HG03469 (cell line): ENCODE data around the gene CAMTA1.
"Not testable (repeated sequence)": the region's sequence is repeated elsewhere in the genome, so short reads cannot be mapped to it uniquely, and the experiment has no call there.

ENCODE experiments used
- ATAC-seq: cut with Tn5 transposase; IDR thresholded peaks from one replicate; pipeline ENCODE4 v1.9.1; 2021; ENCODE audit warnings: mild to moderate bottlenecking, moderate library complexity, moderate number of reproducible peaks; ENCODE audit not compliant: unreplicated experiment

The CAMTA1 gene

DNA sequence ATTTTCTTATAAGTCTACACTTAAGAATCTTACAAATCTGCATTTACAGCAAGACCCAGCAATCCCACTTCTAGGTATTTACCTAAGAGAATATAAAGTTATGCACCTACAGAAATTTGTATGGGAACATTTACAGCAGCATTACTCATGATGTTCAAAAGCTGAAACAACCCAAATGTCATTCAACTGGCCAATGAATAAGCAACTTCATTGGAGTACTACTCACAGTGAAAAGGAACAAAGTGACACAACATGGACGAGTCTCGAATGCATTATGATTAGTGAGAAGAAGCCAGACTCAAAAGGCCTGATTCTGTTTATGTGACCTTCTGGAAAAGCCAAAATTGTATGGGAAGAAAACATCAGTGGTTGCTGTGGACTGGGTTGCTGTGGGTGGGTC is 116.9 kb downstream of the CAMTA1 start:
- ATAC-seq, result no peak

- no peak for ATAC-seq
Measured at GRCh38 chr1:6904476-6905170, 119.4 kb downstream of the CAMTA1 start.

GRCh38 chr1:6905331-6905730 is 120.1 kb downstream of the CAMTA1 start:
- ATAC-seq, result no peak

DNA sequence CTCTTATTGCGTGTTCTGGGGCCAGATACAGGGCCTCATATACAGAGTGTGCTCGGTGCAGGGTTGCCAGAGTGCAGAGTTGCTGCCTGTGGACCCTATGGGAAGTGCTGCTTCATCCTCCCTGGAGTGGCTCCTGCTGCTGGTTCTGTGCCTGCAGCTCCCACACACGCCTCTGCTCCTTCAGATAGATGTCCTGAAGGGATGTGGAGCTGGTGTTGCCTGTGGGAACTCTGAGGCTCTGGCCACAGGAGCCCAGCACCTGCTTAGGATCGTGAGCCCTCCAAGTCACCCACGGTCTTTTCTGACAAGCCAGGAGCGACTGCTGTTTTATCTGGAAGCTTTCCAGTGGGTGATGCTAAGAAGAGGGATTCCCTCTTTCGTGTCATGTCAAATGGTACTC is 120.5 kb downstream of the CAMTA1 start:
- ATAC-seq, result no peak

- ATAC-seq, result no peak
Measured at GRCh38 chr1:6906783-6907182, 121.5 kb downstream of the CAMTA1 start.

DNA sequence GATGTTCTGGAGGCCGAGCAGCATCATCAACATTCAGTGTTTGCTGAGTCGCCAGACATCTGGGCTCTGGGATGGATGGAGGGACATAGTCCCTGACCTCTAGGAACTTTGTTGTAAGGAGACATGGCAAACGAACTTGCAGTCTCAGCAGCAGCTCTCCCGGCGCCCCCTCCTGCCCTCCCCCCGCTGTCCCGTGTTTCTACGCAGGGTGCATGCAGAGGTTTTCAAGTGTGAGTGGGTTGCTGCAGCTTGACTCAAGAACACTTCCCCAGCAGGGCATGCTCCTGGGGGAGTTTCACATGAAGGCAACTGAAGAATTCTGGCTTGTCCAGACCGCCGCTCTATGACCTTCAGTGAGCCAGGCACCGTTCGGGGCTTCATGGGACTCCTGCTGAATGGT is 121.9 kb downstream of the CAMTA1 start:
- no peak for ATAC-seq

DNA sequence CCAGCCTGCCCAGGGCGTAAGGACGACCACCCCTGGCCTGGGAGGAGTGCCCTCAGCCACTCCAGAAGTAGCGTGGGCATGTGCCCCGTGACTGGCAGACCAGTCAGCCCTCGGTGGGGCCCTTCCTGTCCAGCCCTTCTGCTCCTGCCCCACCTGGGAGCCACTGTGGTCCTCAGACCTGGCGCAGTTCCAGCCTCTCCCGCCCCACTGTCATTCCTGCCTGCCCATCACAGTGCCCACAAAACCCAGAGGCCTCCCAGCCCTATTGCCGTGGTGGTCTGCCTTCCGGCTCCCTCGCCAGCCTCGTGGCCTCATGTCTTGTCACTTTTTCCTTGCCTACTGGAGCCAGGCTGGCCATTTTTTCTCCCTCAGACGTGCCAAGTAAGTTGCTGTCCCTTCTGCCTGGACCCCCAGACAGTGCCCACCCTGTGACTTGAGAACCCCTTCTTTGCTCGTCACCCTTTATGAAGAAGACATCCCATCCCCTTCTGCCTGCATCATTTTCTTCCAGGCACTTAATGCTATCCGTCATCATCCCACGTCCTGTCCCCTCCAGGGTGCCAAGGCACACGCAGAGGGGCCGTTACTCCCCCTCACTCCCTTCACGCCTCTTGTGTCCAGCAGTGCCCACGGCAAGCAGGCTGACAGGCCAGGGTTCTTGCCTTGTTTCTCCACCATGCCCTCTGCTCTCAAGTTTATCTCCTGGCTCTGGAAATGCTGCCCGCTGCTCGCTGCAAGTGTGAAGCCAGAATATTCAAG is 122.6 kb downstream of the CAMTA1 start:
- no peak for ATAC-seq

- ATAC-seq, result no peak
Measured at GRCh38 chr1:6909401-6909800, 124.1 kb downstream of the CAMTA1 start.

GRCh38 chr1:6909857-6910256 is 124.6 kb downstream of the CAMTA1 start:
- no peak for ATAC-seq

DNA sequence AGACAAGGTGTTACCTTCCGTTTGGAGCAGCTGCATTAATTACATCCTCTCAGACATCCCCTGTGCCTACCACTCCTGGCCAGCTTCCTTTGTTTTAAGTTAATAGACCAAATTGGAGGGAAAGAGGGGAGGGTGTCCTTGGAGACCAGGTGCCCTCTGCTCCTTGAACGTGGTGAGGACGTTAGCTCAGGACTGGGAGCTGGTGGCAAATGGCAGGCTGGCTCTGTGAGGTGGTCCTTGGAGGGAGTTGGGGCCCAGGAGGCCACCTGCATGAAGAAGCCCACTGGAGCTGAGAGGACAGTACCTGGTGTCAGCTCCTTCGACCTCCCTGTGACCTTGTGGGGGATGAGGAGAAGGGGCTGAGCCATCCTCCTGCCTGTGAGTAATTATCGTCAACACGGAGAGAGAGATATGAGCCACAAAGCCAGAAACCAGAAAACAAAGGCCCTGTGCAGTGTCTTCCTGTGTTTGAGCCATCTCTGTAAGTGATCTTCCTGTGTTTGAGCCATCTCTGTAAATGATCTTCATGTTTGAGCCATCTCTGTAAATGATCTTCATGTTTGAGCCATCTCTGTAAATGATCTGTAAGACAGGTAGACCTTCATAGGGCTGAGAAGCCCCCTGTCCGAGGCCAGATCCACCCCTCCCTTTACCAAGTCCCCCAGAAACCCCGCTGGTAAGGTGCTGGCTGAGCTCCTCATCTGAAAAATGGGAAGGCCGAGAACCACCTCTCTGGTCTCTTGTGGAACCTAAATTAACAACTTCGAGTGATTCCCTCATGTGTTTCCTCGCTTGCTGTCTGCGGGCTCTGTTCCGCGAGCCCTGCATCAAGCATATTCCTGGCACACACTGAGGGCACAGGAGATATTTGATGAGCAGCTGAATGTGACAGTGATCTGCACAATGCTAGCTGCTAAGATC is 126.0 kb downstream of the CAMTA1 start:
- ATAC-seq, result no peak

- no peak for ATAC-seq
Measured at GRCh38 chr1:6911974-6912373, 126.7 kb downstream of the CAMTA1 start.

GRCh38 chr1:6912518-6912917 is 127.3 kb downstream of the CAMTA1 start:
- ATAC-seq, result no peak

DNA sequence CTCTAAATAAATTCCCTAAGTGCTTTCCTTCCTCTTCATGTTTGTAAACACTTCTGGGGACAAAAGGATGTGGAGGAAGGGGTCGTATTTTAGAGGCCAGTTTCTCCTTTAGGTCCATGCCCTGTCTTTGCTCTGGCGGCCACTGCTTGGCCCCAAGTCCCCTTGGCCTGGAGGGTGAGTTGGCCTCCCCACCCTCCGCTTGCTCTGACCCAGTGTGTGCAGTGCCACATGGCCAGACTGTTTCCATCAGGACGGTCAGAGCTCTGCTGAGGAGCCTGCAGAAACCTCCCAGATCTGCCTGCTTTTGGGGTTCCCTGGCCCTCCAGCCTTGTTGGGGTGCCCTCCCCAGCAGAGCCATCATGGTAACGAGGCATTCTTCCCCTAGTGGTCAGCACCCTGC is 127.8 kb downstream of the CAMTA1 start:
- no peak for ATAC-seq

- ATAC-seq, result no peak
Measured at GRCh38 chr1:6914706-6915105, 129.5 kb downstream of the CAMTA1 start.

- ATAC-seq, result no peak
Measured at GRCh38 chr1:6915999-6916565, 130.8 kb downstream of the CAMTA1 start.

- ATAC-seq, result no peak
Measured at GRCh38 chr1:6917067-6917466, 131.8 kb downstream of the CAMTA1 start.

DNA sequence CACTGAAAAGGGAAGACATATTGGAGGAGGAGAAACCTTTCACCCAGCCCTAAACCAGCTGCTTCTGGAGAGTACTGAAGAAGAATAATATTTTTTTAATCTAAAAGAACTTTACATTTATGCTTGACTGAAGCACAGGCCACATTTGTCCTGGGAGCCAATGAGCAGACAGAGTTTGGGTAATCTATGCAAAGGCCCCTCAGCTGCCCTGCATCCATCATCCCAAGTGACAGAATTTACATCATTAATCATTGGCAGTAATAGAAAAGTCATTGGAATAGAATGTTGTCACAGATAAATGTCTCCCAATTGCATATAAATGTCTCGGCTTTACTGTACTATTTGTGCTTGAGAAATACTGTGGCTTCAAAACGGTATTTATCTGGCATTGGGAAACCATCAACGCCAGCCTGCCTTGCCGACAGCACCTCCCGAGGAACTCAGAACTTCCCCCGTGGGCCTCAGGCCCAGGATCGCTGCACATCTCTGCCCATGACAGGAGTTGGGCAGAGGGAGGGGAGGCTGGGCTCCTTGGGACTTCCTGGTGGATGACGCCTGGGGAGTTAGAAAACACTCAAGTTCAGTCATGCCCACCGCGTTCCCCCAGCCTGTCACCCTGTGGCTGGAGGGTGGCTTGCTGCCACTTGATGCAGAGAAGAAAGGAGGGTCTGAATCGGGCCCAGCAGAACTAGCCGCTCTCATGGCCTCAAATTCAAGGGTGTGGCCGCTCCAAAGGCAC is 133.1 kb downstream of the CAMTA1 start:
- no peak for ATAC-seq

DNA sequence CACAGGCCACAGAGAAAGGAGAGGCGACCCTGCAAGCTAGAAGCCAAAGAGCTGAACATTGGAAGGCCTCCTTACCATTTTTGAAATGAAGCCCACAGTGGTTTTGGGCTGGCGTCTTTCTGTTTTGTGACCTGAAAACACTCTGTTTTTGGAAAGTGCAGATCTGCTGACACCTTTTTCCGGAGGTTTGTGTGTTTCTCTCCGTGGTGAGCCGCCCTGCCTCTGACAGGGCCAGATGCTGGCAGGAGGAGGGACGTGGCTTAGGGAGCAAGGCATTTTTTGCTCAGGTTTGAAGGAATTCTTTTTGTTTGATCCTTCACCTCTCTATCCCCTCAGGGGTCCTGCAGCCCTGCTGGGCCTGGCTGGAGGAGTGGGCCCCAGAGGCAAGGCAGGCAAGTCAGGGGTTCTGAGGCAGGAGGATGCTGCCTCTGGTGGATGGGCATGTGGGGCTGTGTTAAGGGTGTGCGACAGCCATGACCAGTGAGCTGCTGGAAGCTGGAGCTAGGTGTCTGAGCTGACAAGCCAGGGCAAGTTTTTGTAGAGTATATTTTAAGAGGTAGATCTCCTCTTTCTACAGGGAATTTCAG is 133.8 kb downstream of the CAMTA1 start:
- ATAC-seq, result no peak

GRCh38 chr1:6921506-6921905 is 136.3 kb downstream of the CAMTA1 start:
- ATAC-seq, result not testable (repeated sequence)
